Measurements from ENCODE around the gene RGS6.
A peak's percentile ranks its signal among the peaks of the same experiment; 100 is the strongest.

Gene RGS6

GRCh38 chr14:72023128-72024042 is 91.2 kb downstream of the RGS6 start:
- no peak overlapping the region for H3K4me3 ChIP-seq (ENCODE audit: low read depth, low read length)
- TF ChIP-seq CTCF (IDR thresholded peaks at IDR 0.05; ENCODE audit: low read depth, low read length): no peak

DNA sequence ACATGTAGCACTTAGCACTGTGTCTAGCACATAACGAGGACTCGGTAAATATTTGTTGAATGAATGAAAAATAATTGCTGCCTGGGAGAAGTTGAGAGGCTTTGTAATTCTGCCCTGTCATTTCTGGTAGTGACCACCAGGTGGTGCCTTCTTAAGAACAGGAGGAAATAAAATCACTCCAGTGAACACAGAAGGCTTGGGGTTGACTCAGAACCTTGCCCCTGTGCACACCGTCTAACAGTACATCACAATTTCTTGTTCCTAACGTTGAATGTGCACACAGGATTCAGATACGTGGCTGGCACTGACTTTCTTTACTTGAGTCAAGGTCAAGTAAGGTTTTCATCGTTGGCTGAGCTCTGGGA is 91.8 kb downstream of the RGS6 start:
- TF ChIP-seq CTCF (IDR thresholded peaks at IDR 0.05; ENCODE audit: low read depth, low read length): peak; percentile 45
- H3K4me3 ChIP-seq (ENCODE audit: low read depth, low read length): no peak overlapping the region

- no peak overlapping the region for H3K4me3 ChIP-seq (ENCODE audit: low read depth, low read length)
- no peak for TF ChIP-seq CTCF (IDR thresholded peaks at IDR 0.05; ENCODE audit: low read depth, low read length)
These were observed 92.3 kb downstream of the RGS6 start for GRCh38 chr14:72024504-72024903.

DNA sequence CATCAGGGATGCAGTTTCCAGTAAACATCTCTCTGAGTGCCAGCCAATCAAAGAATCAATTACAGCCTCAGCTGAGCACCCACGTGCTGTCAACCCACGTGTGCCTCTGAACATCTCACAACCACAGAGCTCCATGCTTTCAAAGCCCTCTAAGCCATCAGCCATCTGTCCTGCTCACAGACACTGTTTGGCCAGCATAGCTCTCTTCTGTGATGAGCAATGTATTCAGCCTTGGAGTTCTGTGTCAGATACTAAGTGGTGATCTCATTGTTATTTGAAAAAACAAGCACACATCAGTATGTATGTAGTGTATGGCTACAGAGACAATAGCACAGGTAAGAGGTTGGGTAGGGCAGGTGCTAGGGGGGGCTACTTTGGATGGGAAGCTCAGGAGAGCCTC is 94.3 kb downstream of the RGS6 start:
- H3K4me3 ChIP-seq (ENCODE audit: low read depth, low read length): no peak overlapping the region
- TF ChIP-seq CTCF (IDR thresholded peaks at IDR 0.05; ENCODE audit: low read depth, low read length): no peak

- TF ChIP-seq CTCF (IDR thresholded peaks at IDR 0.05; ENCODE audit: low read depth, low read length): no peak
- no peak overlapping the region for H3K4me3 ChIP-seq (ENCODE audit: low read depth, low read length)
These were observed 94.8 kb downstream of the RGS6 start for GRCh38 chr14:72027061-72027460.

DNA sequence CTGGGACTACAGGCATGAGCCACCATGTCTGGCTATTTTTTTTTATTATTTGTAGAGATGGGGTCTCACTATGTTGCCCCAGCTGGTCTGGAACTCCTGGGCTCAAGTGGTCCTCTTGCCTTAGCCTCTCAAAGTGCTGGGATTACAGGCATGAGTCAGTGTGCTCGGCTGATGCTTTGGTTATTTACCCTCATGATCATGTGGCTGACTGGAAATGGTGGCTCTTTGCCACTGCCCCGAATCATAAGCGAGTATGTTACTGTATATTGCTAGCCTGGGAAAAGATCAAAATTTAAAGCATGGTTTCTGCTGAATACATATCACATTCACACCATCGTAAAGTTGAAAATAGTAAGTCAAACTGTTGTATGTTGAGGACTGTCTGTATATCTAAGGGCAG is 101.1 kb downstream of the RGS6 start:
- no peak for TF ChIP-seq CTCF (IDR thresholded peaks at IDR 0.05; ENCODE audit: low read depth, low read length)
- no peak overlapping the region for H3K4me3 ChIP-seq (ENCODE audit: low read depth, low read length)

- no peak overlapping the region for H3K4me3 ChIP-seq (ENCODE audit: low read depth, low read length)
- TF ChIP-seq CTCF (IDR thresholded peaks at IDR 0.05; ENCODE audit: low read depth, low read length): no peak
These were observed 108.3 kb downstream of the RGS6 start for GRCh38 chr14:72040528-72040927.

Data from WI38 (cell line).